GM12801 (cell line): ENCODE results near the gene EFHC1.

ENCODE experiments used
- CTCF ChIP-seq: IDR thresholded peaks from one replicate; pipeline ENCODE4 v1.5.1; 2011; ENCODE audit warnings: control low read depth; ENCODE audit not compliant: insufficient read length; ENCODE audit errors: extremely low read depth

The EFHC1 gene

GRCh38 chr6:52499681-52500236 lies 79.6 kb downstream of the EFHC1 start:
- TF ChIP-seq CTCF = no peak

DNA sequence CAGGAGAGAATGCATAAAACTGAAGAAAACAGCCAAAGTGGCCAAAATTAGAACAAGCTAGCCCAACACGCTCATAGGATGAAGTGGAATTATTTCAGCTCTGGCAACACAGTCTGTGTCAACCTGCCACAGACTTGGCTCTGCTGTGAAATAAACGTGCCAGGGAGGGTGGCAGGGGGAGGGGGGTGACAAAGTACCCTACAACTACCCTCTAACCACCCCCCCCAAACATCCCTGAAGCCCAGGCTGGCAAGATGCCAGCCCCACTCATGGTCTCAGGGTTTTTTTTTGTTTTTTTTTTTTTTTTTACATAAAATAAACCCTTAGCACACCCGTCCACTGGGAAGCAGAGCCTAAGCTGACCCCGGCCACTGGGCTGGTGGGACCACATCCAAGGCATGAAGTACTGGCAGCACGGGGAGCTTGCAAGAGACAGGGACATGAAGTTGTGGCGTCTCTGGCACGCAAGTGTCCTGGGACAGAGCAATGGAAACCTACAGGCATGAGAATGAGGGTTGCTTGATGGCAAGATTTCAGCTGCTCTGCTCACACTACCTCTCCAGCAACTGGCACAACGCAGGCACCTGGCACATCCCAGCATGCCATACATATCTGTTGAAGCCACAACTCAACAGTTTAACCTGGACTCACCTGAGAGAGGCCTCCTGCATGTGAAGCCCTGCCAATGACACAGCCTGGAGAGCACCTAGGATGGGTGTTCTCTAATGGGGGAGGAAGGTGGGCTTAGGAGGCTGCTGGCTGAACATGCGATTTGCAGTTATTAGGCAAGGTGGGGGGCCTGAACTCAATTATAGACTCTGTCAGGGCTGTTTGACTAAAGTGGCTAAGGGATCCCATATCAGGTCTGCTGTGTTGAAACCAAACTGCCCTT lies 80.3 kb downstream of the EFHC1 start:
- TF ChIP-seq CTCF = no peak

DNA sequence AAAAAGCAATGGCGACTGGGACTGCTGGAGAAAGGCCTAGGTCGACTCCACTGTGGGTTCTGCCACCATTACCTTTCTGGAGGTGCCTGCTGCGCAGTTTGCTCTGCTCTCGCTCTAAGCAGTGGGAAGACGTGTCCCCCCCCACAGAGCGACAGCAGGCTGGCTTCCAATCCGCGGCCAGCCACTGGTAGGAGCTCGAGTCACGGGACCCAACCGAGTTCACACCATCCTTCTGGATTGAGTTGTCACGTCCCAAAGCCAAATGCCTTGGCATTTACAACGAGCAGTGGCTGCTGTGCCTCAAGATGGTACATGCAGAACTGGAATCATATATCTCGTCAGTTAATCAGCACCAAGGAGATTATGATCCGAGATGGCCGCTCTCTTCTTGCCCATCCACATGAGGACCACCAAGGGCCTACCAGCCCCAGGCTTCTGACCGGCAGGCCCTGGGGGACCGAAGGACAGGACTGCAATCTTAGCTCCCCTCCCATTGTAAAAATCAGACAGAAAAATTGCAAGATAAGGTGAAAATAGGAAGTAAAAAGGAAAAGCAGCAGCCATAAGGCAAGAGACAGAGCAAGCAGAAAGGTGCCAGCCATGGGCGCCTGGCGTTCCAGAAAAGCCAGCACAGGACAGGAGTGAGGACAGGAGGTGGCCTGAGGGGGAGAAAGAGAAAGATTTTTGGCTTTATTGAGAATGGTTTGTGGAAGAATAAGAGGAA lies 82.3 kb downstream of the EFHC1 start:
- TF ChIP-seq CTCF = no peak

DNA sequence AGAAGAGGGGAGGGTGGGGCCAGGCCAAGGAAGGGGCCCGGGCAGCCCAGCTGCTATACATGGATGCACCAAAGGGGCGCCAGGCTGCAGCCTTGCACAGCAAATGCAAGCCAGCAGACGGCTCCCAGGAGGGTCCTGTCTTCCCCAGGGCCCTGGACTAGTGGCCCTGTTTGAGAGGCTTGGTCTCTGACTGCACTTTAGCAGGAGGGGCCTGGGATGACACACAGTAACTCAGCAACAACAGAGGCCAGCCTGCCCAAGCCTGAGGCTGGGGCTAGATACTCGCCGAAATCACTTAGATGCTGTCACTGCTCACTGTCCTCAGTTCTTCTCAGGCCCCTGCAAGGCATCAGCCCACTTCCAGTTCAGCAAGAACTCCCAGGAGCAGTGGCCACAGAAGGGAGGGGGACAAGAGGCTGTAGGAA lies 83.2 kb downstream of the EFHC1 start:
- no peak for TF ChIP-seq CTCF

DNA sequence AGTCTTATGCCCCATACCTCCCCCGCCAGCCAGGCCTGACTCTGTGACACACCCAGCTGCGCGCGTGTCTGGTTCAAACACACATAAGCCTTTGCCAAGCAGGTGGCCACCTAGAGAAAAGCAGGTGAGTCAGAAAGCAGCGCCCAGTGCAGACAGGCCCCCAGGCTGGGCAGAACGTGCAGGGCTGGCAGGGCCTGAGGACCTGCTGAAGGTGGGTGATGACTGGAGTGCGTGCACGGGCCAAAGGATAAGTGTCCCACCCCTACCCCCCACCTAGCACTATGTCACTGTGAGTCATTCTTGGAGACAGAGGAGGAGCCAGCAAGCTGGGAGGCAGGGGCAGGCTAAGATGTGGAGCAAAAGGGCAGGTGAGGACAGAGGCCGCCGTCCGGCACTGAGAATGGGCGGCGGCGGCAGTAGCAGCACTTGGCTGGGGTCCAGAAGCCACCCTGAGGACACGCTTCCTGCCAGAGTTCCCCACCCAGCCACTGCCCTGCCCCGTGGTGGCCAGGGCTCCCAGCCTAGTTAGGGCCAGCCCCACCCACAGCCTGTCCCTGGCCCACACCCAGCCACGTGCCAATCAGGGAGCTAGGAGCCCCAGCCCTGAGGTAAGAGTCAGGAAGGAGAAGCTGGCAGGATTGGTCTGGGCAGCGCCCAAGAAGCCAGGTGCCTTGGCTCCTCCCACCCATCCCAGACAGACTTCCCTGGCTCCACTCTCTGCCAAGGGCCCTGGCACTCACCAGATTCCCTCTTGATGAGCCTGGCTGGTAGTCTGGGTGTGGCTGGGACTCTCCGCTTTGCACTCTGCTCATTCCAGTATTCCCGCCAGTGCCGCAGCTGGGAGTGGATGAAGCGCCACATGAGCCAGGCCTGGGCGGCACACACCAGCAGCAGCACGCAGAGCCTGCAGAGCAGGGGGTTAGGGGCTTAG lies 84.0 kb downstream of the EFHC1 start:
- no peak for TF ChIP-seq CTCF

GRCh38 chr6:52504782-52505136 lies 84.6 kb downstream of the EFHC1 start:
- no peak for TF ChIP-seq CTCF
